HepG2 (cell line): ENCODE results near the gene BCORL1. TPM values are rescaled to one million over a fixed set of nuclear protein-coding genes. Genes with fewer than 3 reads are reported as not detected.

Experiments used
- ATAC-seq: fragments of 200-7000 bp; cut with Tn5 transposase; 3 replicates; pipeline ENCODE4 v1.9.1; 2020; ENCODE audit warnings: mild to moderate bottlenecking, moderate library complexity
- BruUV-seq: library from RNA; stranded (reverse); fragments of 400-500 nt; replicated peaks from 2 replicates; lab custom pipeline; 2021; lab: Mats Ljungman, UMichigan
- CTCF ChIA-PET: fragments of 300-600 bp; formaldehyde crosslinking; extraction: SDS; loops from one replicate; lab custom pipeline; 2021; ENCODE audit warnings: low total read pairs, inconsistent platforms, low intra/inter-chr PET ratio; lab: Yijun Ruan, JAX
- POLR2A ChIA-PET: fragments of 350-600 bp; sonication (Branson Sonifier 250); formaldehyde crosslinking; loops from one replicate; lab custom pipeline; 2020; ENCODE audit warnings: antibody characterized with exemption, inconsistent platforms; lab: Yijun Ruan, JAX
- DNase-seq: peaks from one replicate; pipeline ENCODE4 v3.0.0-alpha.2; 2015; ENCODE audit warnings: low spot score
- FAIRE-seq: peaks from 3 replicates; lab custom pipeline; 2011; peaks lifted over from hg19 to GRCh38; lab: Jason Lieb, UNC
- H2AFZ ChIP-seq: one replicate; pipeline ENCODE4 v1.6.1; 2011; ENCODE audit warnings: low read length, inconsistent platforms
- H3K27ac ChIP-seq: fragments of 300-600 bp; 3 replicates; pipeline ENCODE4 v1.8.0; 2011; ENCODE audit warnings: mixed run types, mild to moderate bottlenecking, mixed read lengths, low read length, inconsistent platforms; ENCODE audit not compliant: insufficient read depth; ENCODE audit errors: extremely low read length
- H3K27me3 ChIP-seq, 2 experiments: fragments of 200-600 bp in 1 of 2; 2 replicates in 1 of 2; 3 replicates in 1 of 2; pipeline versions ENCODE4 v1.6.0 to v1.8.0; 2011; ENCODE audit warnings: low read length in 2 of 2, mild to moderate bottlenecking in 2 of 2, moderate library complexity in 2 of 2, inconsistent platforms in 1 of 2; ENCODE audit not compliant: insufficient read depth in 2 of 2, control insufficient read depth in 1 of 2
- H3K36me3 ChIP-seq, 2 experiments: fragments of 200-600 bp in 1 of 2; replicated peaks in 1 of 2; 2 replicates in 1 of 2; 3 replicates in 1 of 2; pipeline versions ENCODE4 v1.5.1 to v1.8.0; 2011; ENCODE audit warnings: low read length in 2 of 2, inconsistent platforms in 1 of 2; ENCODE audit not compliant: insufficient read depth in 2 of 2, control insufficient read depth in 1 of 2
- H3K4me1 ChIP-seq: 2 replicates; pipeline ENCODE4 v1.5.1; 2012; ENCODE audit warnings: low read length, inconsistent platforms; ENCODE audit not compliant: insufficient read depth
- H3K4me2 ChIP-seq: 2 replicates; pipeline ENCODE4 v1.6.0; 2011; ENCODE audit warnings: low read depth, low read length, inconsistent platforms
- H3K4me3 ChIP-seq, 3 experiments: fragments of 200-600 bp in 1 of 3; sonication (generic), shearing (Covaris generic) in 1 of 3; replicated peaks in 1 of 3; 2 replicates each; pipeline ENCODE4 v1.5.1; 2011 to 2016; ENCODE audit warnings: low read length in 3 of 3, inconsistent platforms in 2 of 3, low read depth in 2 of 3, mild to moderate bottlenecking in 2 of 3, control low read depth in 1 of 3, mixed read lengths in 1 of 3; ENCODE audit not compliant: insufficient read depth in 1 of 3
- H3K79me2 ChIP-seq: one replicate; pipeline ENCODE4 v1.6.1; 2011; ENCODE audit warnings: low read length, inconsistent platforms; ENCODE audit not compliant: insufficient read depth
- H3K9ac ChIP-seq: 2 replicates; pipeline ENCODE4 v1.6.0; 2011; ENCODE audit warnings: mild to moderate bottlenecking, low read depth, low read length, inconsistent platforms; ENCODE audit not compliant: insufficient read depth
- H3K9me3 ChIP-seq: 2 replicates; pipeline ENCODE4 v1.5.1; 2012; ENCODE audit warnings: mild to moderate bottlenecking, low read length
- H4K20me1 ChIP-seq: 2 replicates; pipeline ENCODE4 v1.6.0; 2011; ENCODE audit warnings: inconsistent platforms, mild to moderate bottlenecking, low read length, moderate library complexity; ENCODE audit not compliant: insufficient read depth
- ADNP ChIP-seq: sonication (generic); formaldehyde crosslinking; IDR thresholded peaks from 2 replicates; pipeline ENCODE4 v1.4.0; 2020; ENCODE audit warnings: missing genetic modification reagents
- CENPBD1 ChIP-seq: sonication (generic); formaldehyde crosslinking; IDR thresholded peaks from 2 replicates; pipeline ENCODE4 v1.8.0; 2022; ENCODE audit warnings: missing genetic modification reagents, low read depth, mild to moderate bottlenecking, borderline replicate concordance
- PBX3 ChIP-seq: sonication (generic); formaldehyde crosslinking; IDR thresholded peaks from 2 replicates; pipeline ENCODE4 v1.8.1; 2023; ENCODE audit warnings: missing genetic modification reagents, inconsistent platforms, borderline replicate concordance
- RELA ChIP-seq: sonication (generic); formaldehyde crosslinking; IDR thresholded peaks from 2 replicates; pipeline ENCODE4 v1.4.0; 2020; ENCODE audit warnings: missing genetic modification reagents
- SNRNP70 ChIP-seq: fragments of 200-400 bp; formaldehyde crosslinking; IDR thresholded peaks from 2 replicates; pipeline ENCODE4 v1.6.1; 2017; ENCODE audit warnings: mild to moderate bottlenecking, low read depth, low read length, moderate library complexity
- SRF ChIP-seq: IDR thresholded peaks from 2 replicates; pipeline ENCODE4 v1.6.1; 2011; ENCODE audit warnings: mild to moderate bottlenecking, low read depth, low read length, moderate library complexity
- ZNF430 ChIP-seq: sonication (generic); formaldehyde crosslinking; IDR thresholded peaks from 2 replicates; pipeline ENCODE4 v1.9.0; 2021; ENCODE audit warnings: mild to moderate bottlenecking, missing genetic modification reagents
- ZNF484 ChIP-seq: sonication (generic); formaldehyde crosslinking; IDR thresholded peaks from 2 replicates; pipeline ENCODE4 v1.5.1; 2020; ENCODE audit warnings: mild to moderate bottlenecking, low read depth, missing genetic modification reagents, borderline replicate concordance
- ZNF549 ChIP-seq: sonication (generic); formaldehyde crosslinking; IDR thresholded peaks from 2 replicates; pipeline ENCODE4 v1.5.0; 2020; ENCODE audit warnings: missing genetic modification reagents
- ZNF644 ChIP-seq: IDR thresholded peaks from 2 replicates; pipeline ENCODE4 v1.6.1; 2016; ENCODE audit warnings: low read depth
- ZNF775 ChIP-seq: sonication (generic); formaldehyde crosslinking; IDR thresholded peaks from 2 replicates; pipeline ENCODE4 v1.4.0; 2020; ENCODE audit warnings: missing genetic modification reagents, mild to moderate bottlenecking, moderate library complexity, borderline replicate concordance
- WGBS: methylation state at CpG from one replicate; pipeline ENCODE4 v1.1.6; 2017; ENCODE audit warnings: low lambda C conversion rate; 5-methylcytosine and 5-hydroxymethylcytosine counted together
- in situ Hi-C: cut with HindIII; loops from 2 replicates; pipeline ENCODE4 v1.10.0; 2017; ENCODE audit warnings: low pct_unique_long_range_greater_than_20kb; ENCODE audit not compliant: extremely low pct_ligation_motif_present
- intact Hi-C: fragments of 100-400 bp; cut with micrococcal nuclease; formaldehyde crosslinking; loops from one replicate; pipeline ENCODE4 v1.10.0; 2022; ENCODE audit not compliant: unreplicated experiment
- polyA plus RNA-seq, 8 experiments: library from polyadenylated mRNA; depleted of rRNA in 3 of 8; stranded (reverse) in 7 of 8; unstranded in 1 of 8; fragments of >200 nt; fragmentation: Illumina TruSeq in 4 of 8; extraction: Trizol in 4 of 8; gene quantifications; 2 replicates each; pipeline versions ENCODE4 v1.2.1 to v1.2.3, GENCODE V29; 2011 to 2016; ENCODE audit warnings: low read depth in 4 of 8, missing spikeins in 1 of 8, mixed read lengths in 1 of 8; ENCODE audit not compliant: insufficient read depth in 1 of 8
- total RNA-seq, 5 experiments: library from RNA; depleted of rRNA; stranded (reverse); fragments of >200 nt; fragmentation: Illumina TruSeq; extraction: Trizol; gene quantifications; 2 replicates each; pipeline ENCODE4 v1.2.3, GENCODE V29; 2016; ENCODE audit warnings: low read depth in 1 of 5
- TF ChIP-seq, protein P1 (sequence below): IDR thresholded peaks from 2 replicates; pipeline ENCODE4 v1.6.1; 2018; ENCODE audit warnings: missing genetic modification reagents, mild to moderate bottlenecking, missing compliant biosample characterization

Gene BCORL1
- total and polyA plus RNA-seq, 2 of the 13 experiments (the other 11 are each of a cell fraction or from before 2014, with no cell fraction given), result 0.67 to 1.4 TPM

DNA sequence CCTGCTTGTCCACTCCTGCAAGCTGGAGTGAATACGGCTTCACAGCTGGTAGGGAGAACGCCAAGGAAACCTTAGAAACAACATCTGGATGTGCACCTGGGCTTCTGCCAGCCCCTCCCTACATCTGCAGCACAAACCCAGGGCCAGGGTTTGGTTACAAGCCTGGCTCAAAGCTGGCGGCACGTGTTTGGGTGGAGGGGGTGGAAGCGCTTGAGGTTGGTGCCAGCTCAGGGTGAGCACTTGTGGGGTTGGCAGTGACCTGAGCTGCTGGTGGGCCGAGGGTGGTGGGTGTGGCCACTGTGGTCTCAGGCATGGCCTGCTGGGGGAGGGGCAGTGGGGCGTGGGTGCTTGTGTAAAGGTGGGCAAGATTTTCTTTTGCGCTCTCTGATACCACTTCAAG is 112.3 kb downstream of the BCORL1 start:
- TF ChIP-seq ADNP (CRISPR knock-in tag) (no peak), RELA (no peak), ZNF549 (CRISPR knock-in tag) (no peak), ZNF430 (CRISPR knock-in tag) (no peak)
- intact Hi-C loops, result no loop called here
- POLR2A ChIA-PET, result no interaction called here
- H3K9ac ChIP-seq, result no peak overlapping the region
- H3K27ac ChIP-seq, result no peak overlapping the region
- 92% methylated on average over 2 of the region's 8 CpGs for WGBS
- no peaks in the 10 kb centered on the region for H3K9me3 ChIP-seq
- peaks cover 54% of the 10 kb centered on the region for H3K4me1 ChIP-seq
- H3K4me3 ChIP-seq, result no peak overlapping the region
- in situ Hi-C loops, result no loop called here
- CTCF ChIA-PET, result no interaction called here
- H3K79me2 ChIP-seq, result no peaks in the 10 kb centered on the region
- BruUV-seq, result no TSS peak
- ATAC-seq, result no peak
- H3K4me2 ChIP-seq, result no peak overlapping the region
- H3K27me3 ChIP-seq, result no peaks in the 10 kb centered on the region
- no peaks in the 10 kb centered on the region for H4K20me1 ChIP-seq
- no peak overlapping the region for H2AFZ ChIP-seq
- no peak for FAIRE-seq
- DNase-seq, result no peak
- no peaks in the 10 kb centered on the region for H3K36me3 ChIP-seq

DNA sequence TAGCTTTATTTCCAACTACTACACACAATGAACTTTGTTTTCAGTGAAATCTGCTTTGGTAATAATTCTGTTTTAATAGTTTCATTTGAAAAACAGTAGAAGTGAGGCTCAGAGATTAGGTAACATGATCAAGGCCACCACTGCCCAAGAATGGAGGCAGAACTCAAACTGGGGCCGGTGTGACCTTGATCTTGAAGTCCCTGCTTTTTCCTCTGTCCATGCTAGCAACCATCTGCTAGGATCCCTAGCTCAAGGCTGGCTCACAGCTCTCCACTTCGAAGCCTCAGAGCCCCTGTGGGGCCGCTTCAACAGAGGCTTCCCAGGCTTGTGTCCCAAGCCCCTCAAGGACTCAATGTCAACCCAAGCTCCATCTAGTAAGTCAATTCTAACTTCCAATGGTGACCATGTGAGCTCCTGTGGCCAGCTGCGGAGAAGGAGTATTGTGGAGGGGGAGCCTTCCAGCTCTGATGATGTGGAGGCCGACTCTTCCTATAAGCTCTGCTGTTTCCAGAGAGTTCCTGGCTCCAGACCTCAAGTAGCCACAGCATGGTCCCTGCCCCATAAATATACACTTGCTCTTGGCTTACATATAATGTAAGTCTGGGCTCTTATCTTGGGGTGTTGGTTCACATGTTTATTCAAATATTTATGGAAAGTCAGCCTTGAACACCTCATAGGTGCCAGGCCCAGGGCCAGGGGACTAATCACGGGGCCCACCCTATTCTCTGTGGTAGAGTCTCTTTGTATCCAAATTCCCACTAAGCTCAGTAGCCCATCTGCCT is 113.0 kb downstream of the BCORL1 start:
- no peak overlapping the region for H2AFZ ChIP-seq
- no peaks in the 10 kb centered on the region for H3K36me3 ChIP-seq
- CTCF ChIA-PET, result no interaction called here
- DNase-seq (no peak), FAIRE-seq (no peak), ATAC-seq (no peak)
- in situ Hi-C loops (no loop called here), intact Hi-C loops (no loop called here)
- H3K9me3 ChIP-seq, result no peaks in the 10 kb centered on the region
- peaks cover 54% of the 10 kb centered on the region for H3K4me1 ChIP-seq
- WGBS, result 0% methylated on average over 1 of the region's 6 CpGs
- no peak overlapping the region for H3K4me3 ChIP-seq
- H4K20me1 ChIP-seq, result no peaks in the 10 kb centered on the region
- no peak overlapping the region for H3K9ac ChIP-seq
- POLR2A ChIA-PET, result no interaction called here
- no peaks in the 10 kb centered on the region for H3K79me2 ChIP-seq
- no TSS peak for BruUV-seq
- no peaks in the 10 kb centered on the region for H3K27me3 ChIP-seq
- TF ChIP-seq SRF (no peak), ZNF644 (CRISPR knock-in tag) (no peak), SNRNP70 (no peak), ZNF484 (no peak), CENPBD1 (CRISPR knock-in tag) (no peak), PBX3 (no peak), ZNF775 (CRISPR knock-in tag) (no peak)
- TF ChIP-seq, protein P1, sequence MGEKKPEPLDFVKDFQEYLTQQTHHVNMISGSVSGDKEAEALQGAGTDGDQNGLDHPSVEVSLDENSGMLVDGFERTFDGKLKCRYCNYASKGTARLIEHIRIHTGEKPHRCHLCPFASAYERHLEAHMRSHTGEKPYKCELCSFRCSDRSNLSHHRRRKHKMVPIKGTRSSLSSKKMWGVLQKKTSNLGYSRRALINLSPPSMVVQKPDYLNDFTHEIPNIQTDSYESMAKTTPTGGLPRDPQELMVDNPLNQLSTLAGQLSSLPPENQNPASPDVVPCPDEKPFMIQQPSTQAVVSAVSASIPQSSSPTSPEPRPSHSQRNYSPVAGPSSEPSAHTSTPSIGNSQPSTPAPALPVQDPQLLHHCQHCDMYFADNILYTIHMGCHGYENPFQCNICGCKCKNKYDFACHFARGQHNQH (CRISPR knock-in tag), result no peak
- no peak overlapping the region for H3K4me2 ChIP-seq
- H3K27ac ChIP-seq, result no peak overlapping the region
